BJ (cell line): ENCODE data around the gene CASTOR1. TPM values are rescaled to one million over a fixed set of nuclear protein-coding genes. Genes with fewer than 3 reads are reported as not detected.

Experiments used
- CTCF ChIA-PET: fragments of 350-600 bp; formaldehyde crosslinking; extraction: SDS; loops from one replicate; lab custom pipeline; 2021; ENCODE audit warnings: antibody characterized with exemption, inconsistent platforms; lab: Yijun Ruan, JAX
- POLR2A ChIA-PET: fragments of 300-600 bp; sonication (Branson Sonifier 250); formaldehyde crosslinking; extraction: SDS; loops from one replicate; lab custom pipeline; 2021; ENCODE audit warnings: antibody characterized with exemption; lab: Charles Lee
- DNase-seq: peaks from one replicate; pipeline ENCODE4 v3.0.0-alpha.2; 2011; ENCODE audit warnings: low read depth
- H3K27me3 ChIP-seq: 2 replicates; pipeline ENCODE4 v1.6.0; 2011; ENCODE audit warnings: low read length; ENCODE audit not compliant: control insufficient read depth, insufficient read depth
- H3K36me3 ChIP-seq: 2 replicates; pipeline ENCODE4 v1.5.1; 2011; ENCODE audit warnings: low read length; ENCODE audit not compliant: control insufficient read depth, insufficient read depth
- H3K4me3 ChIP-seq: 2 replicates; pipeline ENCODE4 v1.5.1; 2011; ENCODE audit warnings: low read depth, mild to moderate bottlenecking, control low read depth, low read length
- polyA plus RNA-seq: library from polyadenylated mRNA; depleted of rRNA; stranded (reverse); fragments of >200 nt; gene quantifications from 2 replicates; pipeline ENCODE4 v1.2.3, GENCODE V29; 2011
- TF ChIP-seq, protein P1 (sequence below): IDR thresholded peaks from 2 replicates; pipeline ENCODE4 v1.5.1; 2011; ENCODE audit warnings: low read depth, mild to moderate bottlenecking, control low read depth, inconsistent platforms, low read length, moderate library complexity; ENCODE audit not compliant: insufficient read depth

The CASTOR1 gene
- polyA plus RNA-seq, 1 experiment: 16.4 TPM

DNA sequence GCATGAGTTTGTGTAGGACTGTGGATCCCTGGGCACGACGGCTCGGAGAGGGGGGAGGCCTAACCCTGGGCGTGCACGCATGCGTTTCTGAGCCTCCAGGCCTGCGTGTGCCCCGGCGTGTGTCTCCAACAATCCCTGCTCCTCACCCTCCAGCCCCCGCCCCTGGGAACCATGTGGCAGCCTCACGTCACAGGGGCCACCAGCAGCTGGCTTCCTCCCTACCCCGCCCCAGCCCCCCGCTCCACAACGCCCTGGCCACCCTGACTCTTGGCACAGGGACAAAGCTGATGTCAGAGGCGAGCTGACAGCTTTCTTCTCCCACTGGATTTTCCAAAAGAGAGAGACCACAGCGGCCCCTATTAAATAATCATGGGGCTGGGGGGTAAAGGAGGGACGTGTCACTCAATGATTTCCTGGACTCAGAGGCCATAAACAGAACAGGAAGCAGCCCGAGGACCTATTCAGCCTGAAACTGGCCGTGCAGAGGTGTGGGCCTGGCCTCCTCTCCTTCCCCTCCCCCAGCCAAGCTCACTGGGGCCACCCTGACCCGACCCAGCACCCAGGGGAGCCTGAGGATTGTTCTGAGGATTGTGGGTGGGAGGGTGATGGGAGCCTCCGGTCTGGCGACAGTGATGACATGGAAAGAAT, 36.0 kb downstream of the CASTOR1 start:
- TF ChIP-seq, protein P1, sequence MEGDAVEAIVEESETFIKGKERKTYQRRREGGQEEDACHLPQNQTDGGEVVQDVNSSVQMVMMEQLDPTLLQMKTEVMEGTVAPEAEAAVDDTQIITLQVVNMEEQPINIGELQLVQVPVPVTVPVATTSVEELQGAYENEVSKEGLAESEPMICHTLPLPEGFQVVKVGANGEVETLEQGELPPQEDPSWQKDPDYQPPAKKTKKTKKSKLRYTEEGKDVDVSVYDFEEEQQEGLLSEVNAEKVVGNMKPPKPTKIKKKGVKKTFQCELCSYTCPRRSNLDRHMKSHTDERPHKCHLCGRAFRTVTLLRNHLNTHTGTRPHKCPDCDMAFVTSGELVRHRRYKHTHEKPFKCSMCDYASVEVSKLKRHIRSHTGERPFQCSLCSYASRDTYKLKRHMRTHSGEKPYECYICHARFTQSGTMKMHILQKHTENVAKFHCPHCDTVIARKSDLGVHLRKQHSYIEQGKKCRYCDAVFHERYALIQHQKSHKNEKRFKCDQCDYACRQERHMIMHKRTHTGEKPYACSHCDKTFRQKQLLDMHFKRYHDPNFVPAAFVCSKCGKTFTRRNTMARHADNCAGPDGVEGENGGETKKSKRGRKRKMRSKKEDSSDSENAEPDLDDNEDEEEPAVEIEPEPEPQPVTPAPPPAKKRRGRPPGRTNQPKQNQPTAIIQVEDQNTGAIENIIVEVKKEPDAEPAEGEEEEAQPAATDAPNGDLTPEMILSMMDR: no peak
- DNase-seq: no peak
- Histone ChIP-seq H3K27me3 (no peaks in the 10 kb centered on the region), H3K36me3 (no peaks in the 10 kb centered on the region), H3K4me3 (no peak overlapping the region)
- CTCF ChIA-PET: interaction anchor here (1.0 to 1.9 kb wide), 3 partner anchors 71 to 165 kb away, joined by 3 to 6 read pairs (median 4); no protein-coding TSS in a partner anchor
- POLR2A ChIA-PET: no interaction called here

DNA sequence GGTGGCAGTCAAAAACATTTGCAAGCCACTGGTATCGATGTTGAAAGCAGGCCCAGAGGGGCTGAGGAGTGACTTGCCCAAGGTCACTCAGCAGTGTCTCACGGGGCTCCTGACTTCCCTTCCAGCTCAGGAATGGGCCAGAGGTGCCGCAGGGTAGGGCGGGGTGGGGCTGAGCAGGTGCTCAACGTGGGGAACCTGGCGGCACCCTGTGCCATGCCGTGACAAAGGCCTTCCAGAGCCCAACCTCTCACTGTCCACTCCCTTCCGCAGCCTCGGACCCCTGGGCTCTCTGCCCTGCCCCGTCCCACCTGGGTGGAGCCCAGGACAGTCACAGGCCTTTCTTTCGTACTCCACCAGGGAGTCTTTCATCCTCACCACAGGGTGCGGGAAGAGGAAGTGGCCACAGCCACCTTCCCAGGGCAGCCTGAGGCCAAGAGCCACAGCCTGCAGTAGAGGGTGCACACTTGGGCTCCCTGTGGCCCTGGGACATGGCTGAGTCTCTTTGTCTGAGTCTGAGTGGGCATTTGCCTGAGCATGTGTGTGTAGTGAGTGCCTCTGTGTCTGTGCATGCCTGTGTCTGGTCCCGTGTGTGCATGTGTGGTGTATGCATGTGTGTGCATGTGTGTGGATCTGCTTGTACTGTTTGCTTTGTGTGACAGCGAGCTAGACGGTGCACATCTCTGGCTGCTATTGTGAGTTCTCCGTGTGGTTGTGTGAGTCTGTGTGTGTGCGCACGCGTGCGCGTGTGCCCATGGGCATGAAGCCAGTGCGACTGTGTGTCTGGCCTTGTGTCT, 36.7 kb downstream of the CASTOR1 start:
- TF ChIP-seq, protein P1: no peak
- Histone ChIP-seq H3K27me3 (no peaks in the 10 kb centered on the region), H3K36me3 (no peaks in the 10 kb centered on the region), H3K4me3 (no peak overlapping the region)
- CTCF ChIA-PET: interaction anchor here (1.1 kb wide), 1 partner anchor 70 kb away, joined by 4 read pairs; no protein-coding TSS in a partner anchor
- POLR2A ChIA-PET: no interaction called here
- no peak for DNase-seq

DNA sequence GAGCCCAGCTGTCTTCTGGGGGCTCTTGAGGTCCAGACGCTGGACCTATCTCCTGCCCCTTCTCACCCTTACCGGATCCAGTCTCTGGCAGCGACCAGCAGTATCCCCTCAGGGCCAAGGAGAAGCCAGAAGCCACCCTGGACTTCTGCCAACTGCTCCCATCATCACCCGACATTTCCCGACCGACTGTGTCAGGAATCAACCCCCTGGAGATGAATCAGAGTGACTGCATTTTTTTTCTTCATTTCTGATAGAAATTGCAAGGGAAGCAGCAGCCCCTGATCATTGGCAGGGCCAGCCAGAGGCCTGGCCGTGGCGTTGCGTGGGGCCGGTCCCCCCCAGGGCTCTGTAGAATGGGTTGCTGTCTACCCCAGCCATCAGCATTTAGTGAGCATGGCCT, 37.6 kb downstream of the CASTOR1 start:
- Histone ChIP-seq H3K4me3 (no peak overlapping the region), H3K27me3 (no peaks in the 10 kb centered on the region), H3K36me3 (no peaks in the 10 kb centered on the region)
- CTCF ChIA-PET: interaction anchor here (0.9 to 3.4 kb wide), 5 partner anchors 10 to 163 kb away, joined by 3 to 15 read pairs (median 6); no protein-coding TSS in a partner anchor
- POLR2A ChIA-PET: interaction anchor here (0.6 kb wide), 1 partner anchor 94 kb away, joined by 3 read pairs; no protein-coding TSS in a partner anchor
- TF ChIP-seq, protein P1: no peak
- no peak for DNase-seq

DNA sequence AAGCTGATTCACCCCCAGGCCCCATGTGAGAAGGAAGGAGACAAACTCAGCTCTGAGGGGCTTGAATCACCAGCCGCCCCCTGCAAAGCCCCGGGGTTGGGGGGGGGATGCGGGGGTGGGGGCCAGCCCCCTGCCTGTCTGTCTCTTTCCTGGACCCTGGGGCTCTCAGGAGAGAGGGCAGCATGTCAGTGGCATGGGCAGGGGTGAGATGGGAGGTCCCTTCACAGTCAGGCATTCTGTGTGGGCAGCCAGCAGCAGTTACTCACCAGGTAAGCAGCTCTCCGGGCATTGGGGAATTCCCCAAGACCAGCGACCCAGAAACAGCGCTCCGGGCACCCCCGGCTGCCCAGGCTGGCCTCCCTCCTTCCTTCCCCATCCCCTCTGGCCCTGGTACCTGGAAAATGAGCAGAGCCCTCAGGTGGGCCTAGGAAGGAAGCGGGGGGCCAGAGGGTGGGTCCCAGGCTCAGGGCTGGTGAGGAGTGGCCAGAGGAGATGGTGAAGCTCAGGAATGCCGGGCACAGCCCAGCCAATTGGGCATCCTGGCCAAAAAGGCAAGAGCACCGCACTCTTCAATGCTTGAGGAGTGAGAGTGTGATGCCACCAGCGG, 38.5 kb downstream of the CASTOR1 start:
- ChIA-PET CTCF (interaction anchor here (0.8 to 3.4 kb wide), 8 partner anchors 11 to 162 kb away, joined by 3 to 15 read pairs (median 4); no protein-coding TSS in a partner anchor), POLR2A (interaction anchor here (0.6 kb wide), 2 partner anchors 93 to 166 kb away, joined by 3 read pairs; no protein-coding TSS in a partner anchor)
- DNase-seq: no peak
- Histone ChIP-seq H3K36me3 (no peaks in the 10 kb centered on the region), H3K27me3 (no peaks in the 10 kb centered on the region), H3K4me3 (no peak overlapping the region)
- TF ChIP-seq, protein P1: no peak
